Rectal smooth muscle tissue (tissue), 1 donor: Measurements from ENCODE around the gene CTR9.

Experiments
- H3K27ac ChIP-seq: one replicate; pipeline ENCODE4 v1.7.0; 2013; ENCODE audit warnings: low read depth, low read length, inconsistent platforms
- H3K27me3 ChIP-seq: one replicate; pipeline ENCODE4 v1.7.0; 2013; ENCODE audit warnings: low read length; ENCODE audit not compliant: control insufficient read depth, insufficient read depth
- H3K36me3 ChIP-seq: one replicate; pipeline ENCODE4 v1.7.0; 2013; ENCODE audit warnings: low read length; ENCODE audit not compliant: control insufficient read depth, insufficient read depth
- H3K4me1 ChIP-seq: one replicate; pipeline ENCODE4 v1.7.0; 2013; ENCODE audit warnings: low read length; ENCODE audit not compliant: control insufficient read depth, insufficient read depth
- H3K4me3 ChIP-seq: one replicate; pipeline ENCODE4 v1.7.0; 2013; ENCODE audit warnings: low read length
- H3K9ac ChIP-seq: one replicate; pipeline ENCODE4 v1.7.0; 2013; ENCODE audit warnings: low read length

CTR9 gene

GRCh38 chr11:10727146-10727851 lies 23.7 kb upstream of the CTR9 start:
- Histone ChIP-seq H3K4me1 (peaks cover 4% of the 10 kb centered on the region), H3K27ac (no peak overlapping the region), H3K36me3 (no peaks in the 10 kb centered on the region)

GRCh38 chr11:10728154-10728553 lies 22.9 kb upstream of the CTR9 start:
- peaks cover 4% of the 10 kb centered on the region for H3K4me1 ChIP-seq
- H3K9ac ChIP-seq, result no peak overlapping the region
- no peaks in the 10 kb centered on the region for H3K27me3 ChIP-seq
- no peak overlapping the region for H3K27ac ChIP-seq
- H3K4me3 ChIP-seq, result no peak overlapping the region
- H3K36me3 ChIP-seq, result no peaks in the 10 kb centered on the region

More at GRCh38 chr11:10727146-10727851, 23.7 kb upstream of the CTR9 start:
- Histone ChIP-seq H3K27me3 (no peaks in the 10 kb centered on the region), H3K9ac (no peak overlapping the region), H3K4me3 (no peak overlapping the region)

- Histone ChIP-seq H3K36me3 (no peaks in the 10 kb centered on the region), H3K4me1 (peaks cover 4% of the 10 kb centered on the region), H3K4me3 (no peak overlapping the region), H3K27me3 (no peaks in the 10 kb centered on the region), H3K9ac (no peak overlapping the region), H3K27ac (no peak overlapping the region)
These were observed 22.1 kb upstream of the CTR9 start for GRCh38 chr11:10728789-10729472.

GRCh38 chr11:10730151-10730550 lies 20.9 kb upstream of the CTR9 start:
- H3K4me3 ChIP-seq, result no peak overlapping the region
- peaks cover 4% of the 10 kb centered on the region for H3K4me1 ChIP-seq
- H3K27ac ChIP-seq, result no peak overlapping the region
- H3K9ac ChIP-seq, result no peak overlapping the region
- no peaks in the 10 kb centered on the region for H3K36me3 ChIP-seq
- no peaks in the 10 kb centered on the region for H3K27me3 ChIP-seq

- Histone ChIP-seq H3K27ac (no peak overlapping the region), H3K4me1 (peaks cover 9% of the 10 kb centered on the region), H3K36me3 (no peaks in the 10 kb centered on the region), H3K4me3 (no peak overlapping the region), H3K9ac (no peak overlapping the region), H3K27me3 (no peaks in the 10 kb centered on the region)
These were observed 19.9 kb upstream of the CTR9 start for GRCh38 chr11:10731064-10731680.

- peak overlapping the region; percentile 40 for H3K4me3 ChIP-seq
- H3K27me3 ChIP-seq, result no peaks in the 10 kb centered on the region
These were observed 15.3 kb upstream of the CTR9 start for GRCh38 chr11:10735481-10736475.

GRCh38 chr11:10742460-10743208 lies 8.4 kb upstream of the CTR9 start:
- Histone ChIP-seq H3K27me3 (no peaks in the 10 kb centered on the region), H3K4me1 (no peaks in the 10 kb centered on the region), H3K36me3 (no peaks in the 10 kb centered on the region), H3K9ac (no peak overlapping the region), H3K4me3 (no peak overlapping the region), H3K27ac (no peak overlapping the region)

More at GRCh38 chr11:10735481-10736475, 15.3 kb upstream of the CTR9 start:
- H3K9ac ChIP-seq, result no peak overlapping the region
- H3K27ac ChIP-seq, result peak overlapping the region; percentile 63
- H3K4me1 ChIP-seq, result peaks cover 5% of the 10 kb centered on the region
- no peaks in the 10 kb centered on the region for H3K36me3 ChIP-seq

GRCh38 chr11:10743354-10744000 lies 7.6 kb upstream of the CTR9 start:
- Histone ChIP-seq H3K4me1 (no peaks in the 10 kb centered on the region), H3K27me3 (no peaks in the 10 kb centered on the region), H3K27ac (no peak overlapping the region), H3K9ac (no peak overlapping the region), H3K4me3 (peak overlapping the region; percentile 4), H3K36me3 (no peaks in the 10 kb centered on the region)

- Histone ChIP-seq H3K4me1 (no peaks in the 10 kb centered on the region), H3K27ac (no peak overlapping the region), H3K9ac (no peak overlapping the region)
These were observed 6.8 kb upstream of the CTR9 start for GRCh38 chr11:10744206-10744605.

GRCh38 chr11:10746871-10747270 lies 4.2 kb upstream of the CTR9 start:
- Histone ChIP-seq H3K27ac (no peak overlapping the region), H3K27me3 (no peaks in the 10 kb centered on the region), H3K4me3 (no peak overlapping the region), H3K36me3 (no peaks in the 10 kb centered on the region), H3K4me1 (no peaks in the 10 kb centered on the region), H3K9ac (no peak overlapping the region)

More at GRCh38 chr11:10744206-10744605, 6.8 kb upstream of the CTR9 start:
- Histone ChIP-seq H3K36me3 (no peaks in the 10 kb centered on the region), H3K4me3 (no peak overlapping the region), H3K27me3 (no peaks in the 10 kb centered on the region)

- no peak overlapping the region for H3K9ac ChIP-seq
These were observed 3.3 kb upstream of the CTR9 start for GRCh38 chr11:10747733-10748132.

More at GRCh38 chr11:10747733-10748132, 3.3 kb upstream of the CTR9 start:
- no peaks in the 10 kb centered on the region for H3K27me3 ChIP-seq
- H3K27ac ChIP-seq, result no peak overlapping the region
- no peaks in the 10 kb centered on the region for H3K36me3 ChIP-seq
- no peaks in the 10 kb centered on the region for H3K4me1 ChIP-seq
- H3K4me3 ChIP-seq, result no peak overlapping the region
